Stimulated activated CD4-positive, alpha-beta T cell treated with anti-CD3 and anti-CD28 coated beads, Interleukin-12 subunit alpha, Interleukin-12 subunit beta, amount 100 ng/mL, for 24 hours (primary cell): Measurements from ENCODE around the gene RNF20.
"Not testable (repeated sequence)": the region's sequence is repeated elsewhere in the genome, so short reads cannot be mapped to it uniquely, and the experiment has no call there.

ENCODE experiments used
- DNase-seq, 2 experiments: peaks; one replicate each; pipeline ENCODE4 v3.0.0-alpha.2; 2020; ENCODE audit warnings: low read depth in 2 of 2

The RNF20 gene, protein sequence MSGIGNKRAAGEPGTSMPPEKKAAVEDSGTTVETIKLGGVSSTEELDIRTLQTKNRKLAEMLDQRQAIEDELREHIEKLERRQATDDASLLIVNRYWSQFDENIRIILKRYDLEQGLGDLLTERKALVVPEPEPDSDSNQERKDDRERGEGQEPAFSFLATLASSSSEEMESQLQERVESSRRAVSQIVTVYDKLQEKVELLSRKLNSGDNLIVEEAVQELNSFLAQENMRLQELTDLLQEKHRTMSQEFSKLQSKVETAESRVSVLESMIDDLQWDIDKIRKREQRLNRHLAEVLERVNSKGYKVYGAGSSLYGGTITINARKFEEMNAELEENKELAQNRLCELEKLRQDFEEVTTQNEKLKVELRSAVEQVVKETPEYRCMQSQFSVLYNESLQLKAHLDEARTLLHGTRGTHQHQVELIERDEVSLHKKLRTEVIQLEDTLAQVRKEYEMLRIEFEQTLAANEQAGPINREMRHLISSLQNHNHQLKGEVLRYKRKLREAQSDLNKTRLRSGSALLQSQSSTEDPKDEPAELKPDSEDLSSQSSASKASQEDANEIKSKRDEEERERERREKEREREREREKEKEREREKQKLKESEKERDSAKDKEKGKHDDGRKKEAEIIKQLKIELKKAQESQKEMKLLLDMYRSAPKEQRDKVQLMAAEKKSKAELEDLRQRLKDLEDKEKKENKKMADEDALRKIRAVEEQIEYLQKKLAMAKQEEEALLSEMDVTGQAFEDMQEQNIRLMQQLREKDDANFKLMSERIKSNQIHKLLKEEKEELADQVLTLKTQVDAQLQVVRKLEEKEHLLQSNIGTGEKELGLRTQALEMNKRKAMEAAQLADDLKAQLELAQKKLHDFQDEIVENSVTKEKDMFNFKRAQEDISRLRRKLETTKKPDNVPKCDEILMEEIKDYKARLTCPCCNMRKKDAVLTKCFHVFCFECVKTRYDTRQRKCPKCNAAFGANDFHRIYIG

DNA sequence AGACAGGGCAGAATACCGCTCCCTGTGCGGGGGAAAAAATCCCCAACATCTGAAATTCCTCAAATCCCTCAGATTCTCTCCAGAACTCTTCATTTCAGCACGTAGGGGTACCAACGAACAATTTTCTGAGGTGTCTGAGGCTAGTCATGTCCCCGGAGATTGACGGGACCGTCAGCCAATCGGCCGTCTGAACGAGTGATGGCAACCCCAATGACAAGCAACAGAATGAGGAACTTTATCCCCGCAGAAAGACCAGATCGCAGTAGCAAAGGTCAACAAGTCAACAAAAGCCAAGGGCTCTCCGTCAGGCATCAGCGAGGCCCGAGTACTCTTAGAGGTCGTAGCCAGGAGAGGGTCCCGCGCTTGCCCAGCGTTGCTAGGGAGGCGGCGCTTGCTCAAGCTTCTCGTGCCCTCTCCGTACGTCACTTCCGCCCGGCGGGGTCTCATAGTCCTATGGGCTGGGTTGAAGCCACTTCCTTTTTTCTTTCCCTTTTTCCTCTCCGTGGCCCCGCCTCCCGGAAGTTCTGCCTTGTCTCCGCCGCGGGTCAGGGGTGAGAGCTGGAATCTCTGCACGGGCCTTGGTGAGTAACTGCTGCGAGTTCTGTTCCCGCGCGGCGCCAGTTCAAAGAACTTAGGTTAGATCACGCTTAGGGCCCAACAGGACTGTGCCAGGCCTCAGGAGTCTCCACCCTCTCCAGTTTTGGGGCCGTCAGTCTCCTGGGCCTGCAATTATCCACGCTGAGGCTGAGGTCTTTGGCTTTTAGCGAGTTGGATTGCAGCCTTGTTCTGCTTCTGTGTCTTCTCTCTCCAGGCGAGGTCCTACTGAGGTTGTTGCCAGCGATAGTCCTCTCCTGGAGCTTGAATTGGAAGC, at the start of gene RNF20:
Gene RNF20, plus strand, starts transcription at position 520 of the 871 bp plus-strand sequence. CDS start 1,571 bp downstream, outside the sequence.
- DNase-seq, result peak; percentile 99

DNA sequence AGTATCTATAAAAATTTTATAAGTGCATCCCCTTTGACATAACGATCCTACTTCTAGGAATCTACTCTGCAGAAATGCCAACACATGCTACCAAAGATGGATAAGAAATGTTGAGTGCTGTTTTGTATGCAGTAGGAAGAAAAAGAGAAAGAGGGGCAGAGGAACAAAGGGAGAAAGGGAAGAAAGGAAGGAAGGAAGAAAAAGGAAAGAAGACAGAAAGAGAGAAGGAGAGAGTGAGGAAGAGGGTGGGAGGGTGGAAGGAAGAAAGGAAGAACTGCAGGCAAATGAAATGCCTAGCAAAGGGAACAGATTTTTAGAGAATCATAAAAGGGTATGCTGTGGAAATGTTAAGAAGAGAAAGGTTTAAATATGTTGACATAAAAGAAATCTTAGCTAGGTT, 49.6 kb upstream of the RNF20 start:
- DNase-seq, result no peak

DNA sequence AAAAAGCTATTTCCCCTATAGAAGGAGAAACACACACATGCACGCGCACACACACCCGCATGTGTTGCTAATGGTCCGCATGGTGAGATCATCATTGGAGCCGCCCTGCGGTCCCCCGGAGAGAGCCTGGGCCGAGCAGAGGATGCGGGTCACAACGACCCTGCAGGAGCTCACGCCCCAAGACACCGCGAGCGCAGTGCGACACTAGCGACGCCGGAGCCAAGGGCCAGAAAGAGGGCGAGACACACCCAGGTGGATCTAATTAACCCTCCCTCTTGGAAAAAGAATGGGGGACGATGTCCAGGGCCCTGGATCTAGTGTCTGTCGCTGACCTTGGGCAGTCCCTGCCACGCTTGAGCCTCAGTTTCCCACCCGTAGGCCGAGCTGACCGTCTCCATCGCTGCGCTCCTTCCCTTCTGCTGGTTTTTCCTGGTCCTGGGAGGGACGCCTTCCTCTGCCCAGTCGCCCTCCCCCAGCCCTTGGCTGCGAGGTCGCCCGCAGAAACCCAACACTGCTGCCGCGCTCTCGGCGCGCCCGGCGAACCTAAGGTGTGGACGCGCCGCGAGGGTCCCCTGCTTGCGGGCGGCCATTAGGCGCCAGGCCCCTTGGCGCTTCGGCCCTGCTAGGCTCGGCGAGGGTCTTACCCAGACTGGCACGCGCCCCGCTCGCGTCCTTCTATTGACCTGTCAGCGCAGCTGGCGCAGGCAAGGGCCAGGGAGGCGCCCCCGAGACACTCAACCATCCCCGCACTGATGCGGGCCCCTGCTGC, 47.5 kb upstream of the RNF20 start:
- DNase-seq, result no peak

DNA sequence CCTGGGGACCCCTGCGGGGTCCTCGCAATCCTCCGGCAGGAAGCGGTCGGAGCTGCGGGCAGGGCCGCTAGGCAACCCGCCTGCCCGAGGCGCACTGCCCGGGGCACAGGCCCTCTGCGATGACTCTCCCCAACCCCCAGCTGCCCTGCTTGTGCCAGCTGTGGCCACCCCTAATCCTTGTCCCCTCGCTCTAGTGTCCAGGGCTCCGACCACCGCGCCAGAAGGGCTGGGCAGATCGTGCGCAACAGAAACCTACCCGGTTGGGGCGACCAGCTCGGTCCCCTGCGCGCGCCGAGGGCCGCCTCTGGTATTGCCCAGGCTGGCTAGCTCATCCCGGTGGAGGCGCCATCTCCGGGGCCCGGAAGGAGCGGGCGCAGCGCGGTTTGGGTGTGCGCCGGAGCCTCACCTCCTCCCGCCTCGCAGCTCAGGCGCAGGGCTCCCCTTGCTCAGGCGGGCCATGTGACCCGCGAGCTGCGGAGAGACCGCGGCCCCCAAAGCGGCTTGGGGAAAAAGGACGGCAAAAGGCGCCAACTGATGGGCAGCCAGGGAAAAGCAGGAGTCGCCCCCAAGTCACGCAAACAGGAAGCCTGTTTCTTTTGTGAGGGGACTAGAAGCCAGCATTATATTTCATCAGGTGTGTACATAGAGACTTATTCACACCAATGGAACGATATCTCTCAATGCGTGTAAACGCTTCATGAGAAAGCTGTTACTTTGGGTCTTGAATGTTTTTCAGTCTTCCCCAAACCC, 46.8 kb upstream of the RNF20 start:
- DNase-seq, result peak in 1 of 2 experiments; percentile 8

DNA sequence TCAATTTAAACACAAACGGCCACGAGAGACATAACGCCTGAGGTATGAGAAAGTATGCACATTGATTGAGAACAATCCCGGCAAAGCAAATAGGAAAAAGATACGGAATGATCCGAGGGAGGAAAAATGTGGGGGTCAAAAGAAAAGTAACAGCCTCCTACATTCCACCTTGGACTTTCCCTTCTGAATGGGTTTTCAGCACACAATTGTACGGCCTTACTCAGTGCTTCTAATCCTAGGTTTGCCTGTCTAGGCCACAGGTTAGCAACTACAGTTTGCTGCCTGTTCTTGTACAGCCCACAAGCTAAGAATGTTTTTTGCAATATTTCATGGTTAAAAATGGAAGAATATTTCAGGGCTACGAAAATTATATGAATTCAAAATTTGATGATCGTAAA, 46.2 kb upstream of the RNF20 start:
- DNase-seq, result no peak

DNA sequence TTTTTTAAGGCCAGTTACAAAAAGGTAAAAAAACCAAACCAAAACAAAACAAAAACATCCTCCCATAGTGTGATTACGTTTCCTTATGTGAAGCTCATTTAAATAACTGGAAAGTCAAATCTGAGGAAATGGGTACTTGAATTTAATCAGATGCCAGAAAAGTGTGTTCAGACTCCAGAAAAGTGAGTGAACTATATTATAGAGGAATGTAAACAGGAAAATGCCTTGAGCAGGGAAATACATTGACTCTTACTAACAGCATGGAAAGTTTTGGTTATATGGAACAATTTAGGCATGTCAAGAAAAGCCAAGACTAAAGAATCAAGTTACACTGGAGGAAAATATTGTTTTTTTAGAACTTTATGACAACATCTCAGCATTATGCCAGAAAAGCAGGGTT, 37.8 kb upstream of the RNF20 start:
- no peak for DNase-seq

DNA sequence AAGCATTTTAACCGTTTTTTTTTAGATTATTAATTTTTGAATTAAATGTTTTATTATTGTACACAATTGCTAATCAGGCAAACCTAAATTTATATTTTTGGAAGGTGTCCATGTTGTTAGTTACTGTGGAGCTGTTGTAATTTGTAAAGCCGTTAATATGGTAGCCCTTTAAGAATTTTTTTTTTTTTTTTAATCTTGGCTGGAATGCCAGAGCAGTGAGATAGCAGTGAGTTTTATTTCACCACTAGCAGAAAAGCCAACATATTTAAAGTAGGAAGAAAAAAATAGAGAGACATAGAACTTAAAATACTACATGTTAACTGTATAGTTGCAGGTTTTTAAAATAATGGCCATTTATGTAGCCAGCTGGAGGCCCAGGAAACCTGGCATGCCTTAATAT, 35.3 kb upstream of the RNF20 start:
- no peak for DNase-seq

DNA sequence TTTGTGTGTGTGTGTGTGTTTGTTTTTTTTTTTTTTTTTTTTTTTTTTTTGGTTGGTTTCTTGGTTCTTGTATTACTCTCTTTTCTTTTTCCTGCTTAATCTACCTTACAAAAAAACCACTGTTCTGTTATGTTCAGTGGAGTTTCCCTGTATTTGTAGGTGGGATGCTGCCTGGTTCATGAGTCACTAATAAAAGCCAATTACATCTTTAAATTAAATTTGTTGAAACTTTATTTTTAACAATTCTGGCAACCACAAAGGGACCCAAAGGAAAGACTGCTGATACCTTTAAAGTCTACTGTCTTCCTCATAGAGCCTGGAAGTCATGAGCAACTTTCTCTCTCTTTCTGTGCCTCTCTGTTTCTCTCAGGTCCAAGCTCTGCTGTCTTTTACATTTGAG, 29.5 kb upstream of the RNF20 start:
- no peak for DNase-seq

DNA sequence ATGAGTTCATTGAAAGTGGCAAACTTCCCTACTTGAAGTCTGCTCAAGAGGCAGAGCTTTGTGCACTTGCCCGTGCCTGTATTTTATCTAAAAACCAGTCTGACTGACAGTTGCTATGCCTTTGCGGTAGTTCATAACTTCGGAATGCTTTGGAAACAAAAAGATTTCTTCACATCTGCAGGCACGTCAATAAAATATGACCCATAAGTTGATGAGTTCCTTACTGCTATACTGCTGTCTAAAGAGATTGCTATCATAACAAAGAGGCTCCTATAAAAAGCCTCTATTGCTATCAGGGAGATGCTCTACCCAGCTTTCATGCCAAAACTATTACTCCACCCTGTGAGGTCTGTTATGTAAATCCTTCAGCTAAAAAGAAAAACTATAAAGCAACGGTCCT, 25.4 kb upstream of the RNF20 start:
- DNase-seq, result no peak

DNA sequence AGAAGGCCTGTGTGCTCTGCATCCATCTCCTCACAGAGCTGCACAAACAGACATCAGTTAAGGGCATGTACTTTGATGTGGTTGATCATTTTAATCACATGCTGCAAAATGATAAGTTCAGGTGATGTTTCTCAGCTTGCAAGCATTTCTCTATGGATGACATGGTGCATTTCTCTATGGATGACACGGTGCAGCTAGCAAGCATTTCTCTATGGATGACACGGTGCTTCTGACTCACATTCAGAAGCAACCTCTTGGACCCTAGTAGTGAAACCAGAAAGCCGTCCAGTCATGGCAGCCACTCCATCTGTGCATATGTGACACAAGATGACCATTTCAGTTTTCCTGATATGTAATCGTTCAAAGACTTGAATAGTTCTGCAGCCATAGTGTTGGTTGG, 24.1 kb upstream of the RNF20 start:
- DNase-seq, result no peak

DNA sequence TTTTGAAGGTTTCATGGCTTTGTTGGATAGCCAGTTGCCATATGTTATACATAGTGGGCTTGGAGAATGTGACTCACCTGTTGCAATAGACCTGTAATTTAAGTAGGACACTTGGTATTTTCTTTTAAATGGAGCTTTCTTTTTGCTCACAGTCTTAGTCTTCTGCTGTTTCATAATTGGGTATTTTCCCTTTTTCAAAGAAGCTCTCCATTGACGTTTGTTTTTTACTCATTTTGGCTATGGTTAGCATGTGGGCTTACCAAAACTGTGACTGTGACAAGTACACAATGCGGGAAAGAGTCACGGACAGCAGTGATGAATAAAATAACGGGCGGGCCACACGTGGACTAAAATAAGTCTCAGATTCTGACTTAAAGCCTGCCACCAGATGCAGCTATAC, 23.2 kb upstream of the RNF20 start:
- DNase-seq, result no peak

DNA sequence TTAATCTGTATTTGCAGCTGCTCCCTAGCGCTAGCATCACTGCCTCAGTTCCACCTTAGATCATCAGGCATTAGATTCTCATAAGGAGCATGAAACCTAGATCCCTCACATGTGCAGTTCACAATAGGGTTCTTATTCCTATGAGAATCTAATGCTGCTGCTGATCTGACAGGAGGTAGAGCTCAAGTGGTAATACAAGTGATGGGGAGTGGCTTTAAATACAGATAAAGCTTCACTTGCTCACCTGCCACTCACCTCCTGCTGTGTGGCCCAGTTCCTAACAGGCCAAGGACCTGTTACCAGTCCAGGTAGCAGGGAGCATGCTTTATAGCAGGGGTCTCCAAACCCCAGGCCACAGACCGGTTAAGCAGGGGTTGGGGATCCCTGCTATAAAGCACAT, 22.6 kb upstream of the RNF20 start:
- no peak for DNase-seq

DNA sequence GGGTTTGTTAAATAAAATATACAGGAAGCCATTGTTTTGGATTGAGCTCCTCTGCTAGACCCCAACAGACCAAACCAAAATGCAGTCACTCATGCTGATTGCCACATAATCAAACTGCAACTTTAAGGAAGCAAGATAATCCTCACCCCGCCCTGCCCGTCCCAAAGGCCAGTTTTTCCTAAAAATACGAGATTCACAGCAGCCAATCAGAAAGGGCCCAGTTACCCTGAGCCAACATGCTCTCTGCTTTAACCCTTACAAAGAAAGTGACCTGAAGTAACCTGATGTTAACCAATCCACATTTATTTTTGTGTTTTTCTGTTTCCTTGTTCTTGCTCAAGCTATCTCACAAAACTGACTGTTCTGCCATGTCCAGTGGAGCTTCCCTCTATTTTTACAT, 21.5 kb upstream of the RNF20 start:
- no peak for DNase-seq

DNA sequence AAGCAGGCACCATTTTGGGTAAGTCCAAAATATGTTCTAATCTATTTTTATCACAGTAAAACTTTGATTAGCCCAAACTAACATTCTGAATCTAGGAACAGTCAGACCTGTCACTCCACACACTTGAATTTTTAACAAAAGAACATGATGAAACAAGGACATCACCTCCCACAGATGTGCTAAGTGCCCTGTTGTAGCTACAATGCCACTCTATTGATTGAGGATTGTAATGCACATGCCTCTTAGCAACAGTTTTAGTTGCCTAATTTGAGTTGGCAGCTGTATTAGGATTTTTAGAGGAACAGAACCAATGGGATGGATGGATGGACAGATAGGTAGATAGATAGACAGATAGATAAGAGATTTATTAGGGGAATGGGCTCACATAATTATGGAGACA, 20.3 kb upstream of the RNF20 start:
- DNase-seq, result no peak

DNA sequence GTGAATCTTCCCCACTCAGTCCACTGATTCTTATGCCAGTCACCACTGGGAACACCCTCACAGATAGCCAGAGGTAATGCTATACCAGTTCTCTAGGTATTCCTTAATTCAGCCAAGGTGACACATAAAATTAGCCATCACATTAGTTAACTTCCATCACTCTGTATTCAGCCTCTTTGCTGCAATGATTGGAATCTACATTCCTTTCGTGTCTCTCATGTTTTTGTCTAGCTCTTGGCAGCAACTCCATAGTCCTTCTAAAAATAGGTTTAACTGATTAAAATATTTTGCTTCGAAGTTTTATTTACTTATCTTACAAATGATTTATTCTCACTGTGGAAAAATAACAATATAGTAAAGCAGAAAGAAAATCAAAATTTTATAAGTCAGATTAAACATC, 19.6 kb upstream of the RNF20 start:
- no peak for DNase-seq

DNA sequence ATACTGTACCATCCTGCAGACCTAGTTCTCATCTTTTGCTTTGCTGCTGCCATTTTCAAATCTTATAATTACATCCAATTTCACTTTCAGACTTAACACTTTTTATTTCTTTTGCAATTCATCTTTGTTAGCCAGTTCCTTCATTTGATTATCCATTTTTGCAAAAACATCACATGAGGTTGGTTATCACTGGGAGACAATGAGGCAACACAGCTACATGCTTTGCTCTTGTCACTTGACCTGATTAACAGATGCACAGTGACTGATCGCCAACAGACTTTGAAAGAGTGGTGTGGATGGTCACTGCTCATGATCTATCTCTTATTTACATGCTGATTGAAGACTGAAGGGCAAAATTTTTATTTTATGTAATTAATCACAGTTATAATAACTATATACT, 17.0 kb upstream of the RNF20 start:
- no peak for DNase-seq

DNA sequence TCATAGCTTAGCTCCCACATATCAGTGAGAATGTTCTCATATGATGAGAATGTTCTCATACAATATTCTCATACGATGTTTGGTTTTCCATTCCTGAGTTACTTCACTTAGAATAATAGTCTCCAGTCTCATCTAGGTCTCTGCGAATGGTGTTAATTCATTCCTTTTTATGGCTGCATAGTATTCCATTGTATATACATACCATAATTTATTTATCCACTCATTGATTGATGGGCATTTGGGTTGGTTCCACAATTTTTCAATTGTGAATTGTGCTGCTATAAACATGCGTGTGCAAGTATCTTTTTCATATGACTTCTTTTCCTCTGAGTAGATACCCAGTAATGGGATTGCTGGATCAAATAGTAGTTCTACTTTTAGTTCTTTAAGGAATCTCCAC, 15.2 kb upstream of the RNF20 start:
- DNase-seq, result not testable (repeated sequence)

DNA sequence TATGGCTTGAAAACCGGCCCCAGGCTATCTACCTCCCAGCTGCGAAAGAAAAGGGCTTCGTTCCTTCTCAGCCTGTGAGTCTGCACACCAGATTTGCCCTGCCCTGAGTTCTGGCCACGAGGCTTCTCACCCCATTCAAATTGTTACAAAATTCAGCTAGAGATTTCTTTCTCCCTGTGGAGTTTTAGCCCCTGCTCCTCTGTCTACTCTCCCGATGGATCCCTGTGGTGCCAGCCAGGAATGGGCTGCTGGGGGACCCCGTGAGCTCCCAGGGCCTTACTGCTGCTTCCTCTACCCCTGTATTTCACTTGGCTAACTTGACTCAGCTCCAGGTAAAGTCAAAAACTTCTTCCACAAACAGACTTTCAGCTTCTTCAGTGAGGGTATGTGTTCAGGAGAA, 9.3 kb upstream of the RNF20 start:
- no peak for DNase-seq

DNA sequence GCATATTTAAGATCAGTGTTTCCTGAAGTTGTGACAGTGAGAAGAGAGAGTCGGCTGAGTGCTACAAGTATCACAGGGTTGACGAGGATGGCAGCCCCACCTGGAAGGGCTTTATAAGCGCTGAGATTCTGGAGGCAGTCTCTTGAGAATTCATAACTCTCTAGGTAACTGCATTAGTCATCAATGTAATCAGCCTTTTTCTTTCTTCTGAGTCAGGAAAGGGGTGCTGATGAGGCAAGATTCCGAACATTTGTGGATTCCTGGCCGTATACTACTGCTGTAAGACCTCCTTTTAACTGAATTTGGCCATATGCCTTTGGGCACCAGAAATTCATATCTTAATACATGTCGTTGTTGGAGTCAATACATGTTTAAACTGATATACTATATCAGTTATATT, 6.6 kb upstream of the RNF20 start:
- DNase-seq, result no peak

DNA sequence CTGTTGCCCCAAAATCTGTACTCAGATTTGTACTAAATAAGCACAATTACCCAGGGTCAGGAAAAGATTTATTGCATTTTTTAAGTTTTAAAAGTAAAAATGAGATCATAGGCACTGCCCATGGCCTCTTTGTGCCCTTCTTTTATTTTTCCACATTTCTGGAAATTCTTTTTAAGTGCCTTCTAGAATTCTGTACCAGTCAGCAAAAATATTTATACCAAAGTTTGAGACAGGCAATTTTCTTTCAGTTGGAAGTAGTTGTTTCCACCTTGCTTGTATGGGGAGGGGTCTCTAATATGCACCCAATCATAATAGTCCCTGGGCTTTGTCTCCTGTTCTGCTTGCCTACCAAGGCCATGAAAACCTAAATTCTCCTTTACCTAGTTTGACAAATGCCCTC, 5.6 kb upstream of the RNF20 start:
- DNase-seq, result no peak
